PC-3 (cell line): ENCODE measurements around the gene MCTP2.

ENCODE experiments used
- EZH2 ChIP-seq: fragments of 300-600 bp; sonication (generic); IDR thresholded peaks from one replicate; pipeline ENCODE4 v1.6.1; 2017; ENCODE audit warnings: antibody characterized with exemption, mild to moderate bottlenecking, low read length; ENCODE audit not compliant: unreplicated experiment
- TF ChIP-seq, protein P1 (sequence below): fragments of 300-600 bp; sonication (generic); conservative IDR thresholded peaks from 2 replicates; pipeline ENCODE4 v1.5.1; 2017; ENCODE audit warnings: antibody characterized with exemption, low read depth, mild to moderate bottlenecking, low read length

DNA sequence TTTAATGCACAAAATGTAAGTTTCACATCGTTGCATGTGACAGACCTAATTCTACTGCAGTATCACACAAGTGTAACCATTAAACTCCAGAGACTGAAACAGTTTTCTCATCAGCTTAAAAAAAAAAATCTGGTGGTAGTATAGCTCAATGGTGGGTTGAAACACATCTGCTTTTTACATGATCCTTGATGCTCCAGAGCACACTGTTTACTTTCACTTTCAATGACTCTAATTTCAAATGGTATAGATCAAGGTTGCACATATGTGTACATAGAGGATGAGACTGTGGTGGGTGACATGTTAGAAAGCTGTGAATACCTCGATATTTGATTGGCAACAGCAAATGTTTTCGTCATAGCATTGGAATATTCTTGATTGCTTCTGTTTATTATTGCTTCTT, 22.4 kb downstream of the MCTP2 start:
- TF ChIP-seq, protein P1, sequence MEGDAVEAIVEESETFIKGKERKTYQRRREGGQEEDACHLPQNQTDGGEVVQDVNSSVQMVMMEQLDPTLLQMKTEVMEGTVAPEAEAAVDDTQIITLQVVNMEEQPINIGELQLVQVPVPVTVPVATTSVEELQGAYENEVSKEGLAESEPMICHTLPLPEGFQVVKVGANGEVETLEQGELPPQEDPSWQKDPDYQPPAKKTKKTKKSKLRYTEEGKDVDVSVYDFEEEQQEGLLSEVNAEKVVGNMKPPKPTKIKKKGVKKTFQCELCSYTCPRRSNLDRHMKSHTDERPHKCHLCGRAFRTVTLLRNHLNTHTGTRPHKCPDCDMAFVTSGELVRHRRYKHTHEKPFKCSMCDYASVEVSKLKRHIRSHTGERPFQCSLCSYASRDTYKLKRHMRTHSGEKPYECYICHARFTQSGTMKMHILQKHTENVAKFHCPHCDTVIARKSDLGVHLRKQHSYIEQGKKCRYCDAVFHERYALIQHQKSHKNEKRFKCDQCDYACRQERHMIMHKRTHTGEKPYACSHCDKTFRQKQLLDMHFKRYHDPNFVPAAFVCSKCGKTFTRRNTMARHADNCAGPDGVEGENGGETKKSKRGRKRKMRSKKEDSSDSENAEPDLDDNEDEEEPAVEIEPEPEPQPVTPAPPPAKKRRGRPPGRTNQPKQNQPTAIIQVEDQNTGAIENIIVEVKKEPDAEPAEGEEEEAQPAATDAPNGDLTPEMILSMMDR: no peak
- TF ChIP-seq EZH2: no peak
